Activated CD4-positive, alpha-beta memory T cell treated with anti-CD3 and anti-CD28 coated beads for 36 hours (primary cell): ENCODE data around the gene SYT1. TPM values are rescaled to one million over a fixed set of nuclear protein-coding genes. Genes with fewer than 3 reads are reported as not detected.
A peak's percentile ranks its signal among the peaks of the same experiment; 100 is the strongest.

Experiments
- CTCF ChIA-PET: fragments of 350-600 bp; sonication (Branson Sonifier 250); formaldehyde crosslinking; loops from one replicate; lab custom pipeline; 2021; ENCODE audit warnings: antibody characterized with exemption, inconsistent platforms; lab: Charles Lee
- POLR2A ChIA-PET: fragments of 350-600 bp; sonication (Branson Sonifier 250); formaldehyde crosslinking; loops from one replicate; lab custom pipeline; 2021; ENCODE audit warnings: antibody characterized with exemption; lab: Charles Lee
- DNase-seq: peaks from one replicate; pipeline ENCODE4 v3.0.0-alpha.2; 2020
- H3K27ac Mint-ChIP-seq: one replicate; pipeline ENCODE4 v1.8.0; 2021; ENCODE audit warnings: mixed read lengths
- H3K27me3 Mint-ChIP-seq: one replicate; pipeline ENCODE4 v1.8.0; 2021; ENCODE audit warnings: mixed read lengths
- H3K36me3 Mint-ChIP-seq: one replicate; pipeline ENCODE4 v1.8.0; 2021; ENCODE audit warnings: mixed read lengths
- H3K4me1 Mint-ChIP-seq: one replicate; pipeline ENCODE4 v1.8.0; 2021; ENCODE audit warnings: low read depth, mixed read lengths
- H3K4me3 Mint-ChIP-seq: one replicate; pipeline ENCODE4 v1.8.0; 2021; ENCODE audit warnings: mild to moderate bottlenecking, mixed read lengths
- H3K9me3 Mint-ChIP-seq: one replicate; pipeline ENCODE4 v1.8.0; 2021; ENCODE audit warnings: mixed read lengths
- intact Hi-C: fragments of 100-400 bp; cut with micrococcal nuclease; formaldehyde crosslinking; loops from one replicate; pipeline ENCODE4 v1.15.1; 2023
- total RNA-seq, 2 experiments: library from RNA; stranded (reverse); gene quantifications; one replicate each; pipeline ENCODE4 v1.2.3, GENCODE V29; 2021

Gene SYT1
- total RNA-seq, 2 experiments from 2014 or later, result not detected

- no peaks in the 10 kb centered on the region for H3K9me3 Mint-ChIP-seq
- CTCF ChIA-PET, result no interaction called here
- H3K36me3 Mint-ChIP-seq, result no peaks in the 10 kb centered on the region
- POLR2A ChIA-PET, result no interaction called here
- H3K27me3 Mint-ChIP-seq, result no peaks in the 10 kb centered on the region
- intact Hi-C loops, result no loop called here
- no peaks in the 10 kb centered on the region for H3K4me1 Mint-ChIP-seq
- no peak overlapping the region for H3K4me3 Mint-ChIP-seq
- no peak overlapping the region for H3K27ac Mint-ChIP-seq
- DNase-seq, result no peak
Measured at GRCh38 chr12:79360286-79360685, 495.7 kb downstream of the SYT1 start.

- intact Hi-C loops, result no loop called here
- Mint-ChIP-seq H3K36me3 (no peaks in the 10 kb centered on the region), H3K9me3 (no peaks in the 10 kb centered on the region), H3K4me3 (no peak overlapping the region), H3K27ac (no peak overlapping the region), H3K4me1 (no peaks in the 10 kb centered on the region), H3K27me3 (no peaks in the 10 kb centered on the region)
- POLR2A ChIA-PET, result no interaction called here
- CTCF ChIA-PET, result no interaction called here
- DNase-seq, result no peak
Measured at GRCh38 chr12:79360936-79361335, 496.4 kb downstream of the SYT1 start.

- H3K4me3 Mint-ChIP-seq, result no peak overlapping the region
- POLR2A ChIA-PET, result no interaction called here
Measured at GRCh38 chr12:79364197-79364596, 499.6 kb downstream of the SYT1 start.

GRCh38 chr12:79366374-79366773, 501.8 kb downstream of the SYT1 start:
- ChIA-PET POLR2A (no interaction called here), CTCF (no interaction called here)
- Mint-ChIP-seq H3K4me3 (no peak overlapping the region), H3K9me3 (peaks cover 2% of the 10 kb centered on the region), H3K27me3 (no peaks in the 10 kb centered on the region), H3K36me3 (no peaks in the 10 kb centered on the region), H3K27ac (no peak overlapping the region), H3K4me1 (no peaks in the 10 kb centered on the region)
- DNase-seq, result no peak
- intact Hi-C loops, result no loop called here

More at GRCh38 chr12:79364197-79364596, 499.6 kb downstream of the SYT1 start:
- Mint-ChIP-seq H3K27me3 (no peaks in the 10 kb centered on the region), H3K36me3 (no peaks in the 10 kb centered on the region), H3K4me1 (no peaks in the 10 kb centered on the region), H3K9me3 (peaks cover 2% of the 10 kb centered on the region), H3K27ac (no peak overlapping the region)
- CTCF ChIA-PET, result no interaction called here
- intact Hi-C loops, result no loop called here
- DNase-seq, result no peak

- intact Hi-C loops, result no loop called here
- H3K4me3 Mint-ChIP-seq, result no peak overlapping the region
- POLR2A ChIA-PET, result no interaction called here
- CTCF ChIA-PET, result no interaction called here
- H3K36me3 Mint-ChIP-seq, result no peaks in the 10 kb centered on the region
- H3K4me1 Mint-ChIP-seq, result no peaks in the 10 kb centered on the region
- peaks cover 2% of the 10 kb centered on the region for H3K9me3 Mint-ChIP-seq
- no peak overlapping the region for H3K27ac Mint-ChIP-seq
- no peaks in the 10 kb centered on the region for H3K27me3 Mint-ChIP-seq
- no peak for DNase-seq
Measured at GRCh38 chr12:79367032-79367589, 502.5 kb downstream of the SYT1 start.

GRCh38 chr12:79370021-79370420, 505.4 kb downstream of the SYT1 start:
- no peaks in the 10 kb centered on the region for H3K4me1 Mint-ChIP-seq
- intact Hi-C loops, result no loop called here
- ChIA-PET POLR2A (no interaction called here), CTCF (interaction anchor here (0.6 kb wide), 1 partner anchor 306 kb away, joined by 3 read pairs; no protein-coding TSS in a partner anchor)
- no peak for DNase-seq
- no peaks in the 10 kb centered on the region for H3K27me3 Mint-ChIP-seq
- H3K9me3 Mint-ChIP-seq, result peaks cover 2% of the 10 kb centered on the region
- no peak overlapping the region for H3K27ac Mint-ChIP-seq
- no peaks in the 10 kb centered on the region for H3K36me3 Mint-ChIP-seq
- no peak overlapping the region for H3K4me3 Mint-ChIP-seq

- DNase-seq, result no peak
- Mint-ChIP-seq H3K27me3 (no peaks in the 10 kb centered on the region), H3K27ac (no peak overlapping the region), H3K9me3 (peaks cover 2% of the 10 kb centered on the region), H3K4me3 (no peak overlapping the region), H3K36me3 (no peaks in the 10 kb centered on the region), H3K4me1 (no peaks in the 10 kb centered on the region)
- CTCF ChIA-PET, result no interaction called here
- intact Hi-C loops, result no loop called here
- POLR2A ChIA-PET, result no interaction called here
Measured at GRCh38 chr12:79371226-79371625, 506.7 kb downstream of the SYT1 start.

GRCh38 chr12:79373896-79374499, 509.4 kb downstream of the SYT1 start:
- Mint-ChIP-seq H3K4me3 (no peak overlapping the region), H3K4me1 (no peaks in the 10 kb centered on the region), H3K36me3 (no peaks in the 10 kb centered on the region), H3K27me3 (no peaks in the 10 kb centered on the region), H3K27ac (no peak overlapping the region), H3K9me3 (peaks cover under 1% of the 10 kb centered on the region)
- intact Hi-C loops, result no loop called here
- CTCF ChIA-PET, result no interaction called here
- POLR2A ChIA-PET, result no interaction called here
- peak; percentile 12 for DNase-seq

- Mint-ChIP-seq H3K9me3 (no peaks in the 10 kb centered on the region), H3K27me3 (no peaks in the 10 kb centered on the region), H3K4me1 (no peaks in the 10 kb centered on the region), H3K4me3 (no peak overlapping the region), H3K36me3 (no peaks in the 10 kb centered on the region), H3K27ac (no peak overlapping the region)
- intact Hi-C loops, result no loop called here
- ChIA-PET POLR2A (no interaction called here), CTCF (no interaction called here)
- DNase-seq, result no peak
Measured at GRCh38 chr12:79374545-79374944, 510.0 kb downstream of the SYT1 start.

- intact Hi-C loops, result no loop called here
- DNase-seq, result no peak
- Mint-ChIP-seq H3K4me3 (no peak overlapping the region), H3K9me3 (no peaks in the 10 kb centered on the region), H3K27me3 (no peaks in the 10 kb centered on the region), H3K4me1 (no peaks in the 10 kb centered on the region), H3K27ac (no peak overlapping the region), H3K36me3 (no peaks in the 10 kb centered on the region)
- ChIA-PET POLR2A (no interaction called here), CTCF (no interaction called here)
Measured at GRCh38 chr12:79375050-79375449, 510.5 kb downstream of the SYT1 start.

- ChIA-PET CTCF (no interaction called here), POLR2A (no interaction called here)
- no peak for DNase-seq
- Mint-ChIP-seq H3K27me3 (no peaks in the 10 kb centered on the region), H3K9me3 (no peaks in the 10 kb centered on the region), H3K4me1 (no peaks in the 10 kb centered on the region), H3K36me3 (no peaks in the 10 kb centered on the region), H3K27ac (no peak overlapping the region), H3K4me3 (no peak overlapping the region)
- intact Hi-C loops, result no loop called here
Measured at GRCh38 chr12:79378496-79378895, 513.9 kb downstream of the SYT1 start.

- H3K27me3 Mint-ChIP-seq, result no peaks in the 10 kb centered on the region
Measured at GRCh38 chr12:79380402-79380801, 515.8 kb downstream of the SYT1 start.

More at GRCh38 chr12:79380402-79380801, 515.8 kb downstream of the SYT1 start:
- ChIA-PET CTCF (no interaction called here), POLR2A (no interaction called here)
- no peak for DNase-seq
- H3K36me3 Mint-ChIP-seq, result no peaks in the 10 kb centered on the region
- no peak overlapping the region for H3K4me3 Mint-ChIP-seq
- H3K27ac Mint-ChIP-seq, result no peak overlapping the region
- intact Hi-C loops, result no loop called here
- H3K9me3 Mint-ChIP-seq, result no peaks in the 10 kb centered on the region
- no peaks in the 10 kb centered on the region for H3K4me1 Mint-ChIP-seq
